DND-41 (cell line): Measurements from ENCODE around the gene ANKRD28.

Source experiments
- EZH2 ChIP-seq: IDR thresholded peaks from 3 replicates; pipeline ENCODE4 v1.6.1; 2012; ENCODE audit warnings: borderline replicate concordance, low read depth, mild to moderate bottlenecking, moderate library complexity, low read length, inconsistent platforms; ENCODE audit not compliant: severe bottlenecking
- TF ChIP-seq, protein P1 (sequence below): IDR thresholded peaks from 2 replicates; pipeline ENCODE4 v1.5.1; 2012; ENCODE audit warnings: borderline replicate concordance, low read length, moderate library complexity, mild to moderate bottlenecking; ENCODE audit not compliant: poor library complexity, severe bottlenecking; ENCODE audit errors: extremely low read depth

GRCh38 chr3:15645246-15645645 is 152.5 kb downstream of the ANKRD28 start:
- TF ChIP-seq, protein P1, sequence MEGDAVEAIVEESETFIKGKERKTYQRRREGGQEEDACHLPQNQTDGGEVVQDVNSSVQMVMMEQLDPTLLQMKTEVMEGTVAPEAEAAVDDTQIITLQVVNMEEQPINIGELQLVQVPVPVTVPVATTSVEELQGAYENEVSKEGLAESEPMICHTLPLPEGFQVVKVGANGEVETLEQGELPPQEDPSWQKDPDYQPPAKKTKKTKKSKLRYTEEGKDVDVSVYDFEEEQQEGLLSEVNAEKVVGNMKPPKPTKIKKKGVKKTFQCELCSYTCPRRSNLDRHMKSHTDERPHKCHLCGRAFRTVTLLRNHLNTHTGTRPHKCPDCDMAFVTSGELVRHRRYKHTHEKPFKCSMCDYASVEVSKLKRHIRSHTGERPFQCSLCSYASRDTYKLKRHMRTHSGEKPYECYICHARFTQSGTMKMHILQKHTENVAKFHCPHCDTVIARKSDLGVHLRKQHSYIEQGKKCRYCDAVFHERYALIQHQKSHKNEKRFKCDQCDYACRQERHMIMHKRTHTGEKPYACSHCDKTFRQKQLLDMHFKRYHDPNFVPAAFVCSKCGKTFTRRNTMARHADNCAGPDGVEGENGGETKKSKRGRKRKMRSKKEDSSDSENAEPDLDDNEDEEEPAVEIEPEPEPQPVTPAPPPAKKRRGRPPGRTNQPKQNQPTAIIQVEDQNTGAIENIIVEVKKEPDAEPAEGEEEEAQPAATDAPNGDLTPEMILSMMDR: no peak
- no peak for TF ChIP-seq EZH2
